IMR-90 (cell line): ENCODE measurements around the gene RABGEF1. TPM values are rescaled to one million over a fixed set of nuclear protein-coding genes. Genes with fewer than 3 reads are reported as not detected.

Source experiments
- ATAC-seq: fragments of 200-7000 bp; cut with Tn5 transposase; 2 replicates; pipeline ENCODE4 v1.9.1; 2020; ENCODE audit warnings: low read depth, mild to moderate bottlenecking, moderate library complexity
- BruUV-seq: library from RNA; stranded (reverse); fragments of 400-500 nt; replicated peaks from 2 replicates; lab custom pipeline; 2021; lab: Mats Ljungman, UMichigan
- CTCF ChIA-PET: fragments of 300-600 bp; formaldehyde crosslinking; extraction: SDS; loops from one replicate; lab custom pipeline; 2021; ENCODE audit warnings: antibody characterized with exemption; lab: Yijun Ruan, JAX
- POLR2A ChIA-PET: fragments of 300-600 bp; sonication (Branson Sonifier 250); formaldehyde crosslinking; loops from one replicate; lab custom pipeline; 2022; ENCODE audit warnings: antibody characterized with exemption; ENCODE audit not compliant: unreplicated experiment; lab: Charles Lee
- DNase-seq: peaks from one replicate; pipeline ENCODE4 v3.0.0; 2013
- H2AFZ ChIP-seq: replicated peaks from 2 replicates; pipeline ENCODE3; 2013; ENCODE audit warnings: low read length, mild to moderate bottlenecking; ENCODE audit not compliant: poor library complexity
- H2AK5ac ChIP-seq: 2 replicates; pipeline ENCODE4 v1.6.1; 2013; ENCODE audit warnings: low read depth, low read length, inconsistent platforms
- H2AK9ac ChIP-seq: replicated peaks from 2 replicates; pipeline ENCODE3; 2013; ENCODE audit warnings: mild to moderate bottlenecking, low read depth, low read length, moderate library complexity; ENCODE audit not compliant: poor library complexity
- H2BK120ac ChIP-seq: 2 replicates; pipeline ENCODE4 v1.6.1; 2013; ENCODE audit warnings: low read depth, low read length, inconsistent platforms
- H2BK15ac ChIP-seq: 3 replicates; pipeline ENCODE4 v1.6.1; 2013; ENCODE audit warnings: low read depth, low read length, inconsistent platforms
- H2BK20ac ChIP-seq: 2 replicates; pipeline ENCODE4 v1.6.1; 2013; ENCODE audit warnings: low read depth, mild to moderate bottlenecking, inconsistent platforms, low read length, moderate library complexity
- H2BK5ac ChIP-seq: 2 replicates; pipeline ENCODE4 v1.6.1; 2013; ENCODE audit warnings: mild to moderate bottlenecking, low read depth, low read length, inconsistent platforms; ENCODE audit not compliant: poor library complexity, severe bottlenecking
- H3K14ac ChIP-seq: replicated peaks from 2 replicates; pipeline ENCODE4 v1.6.1; 2013; ENCODE audit warnings: low read depth, low read length, inconsistent platforms
- H3K18ac ChIP-seq: 2 replicates; pipeline ENCODE4 v1.6.1; 2013; ENCODE audit warnings: low read depth, low read length, control low read depth
- H3K23ac ChIP-seq: 2 replicates; pipeline ENCODE4 v1.6.1; 2013; ENCODE audit warnings: low read depth, low read length, inconsistent platforms
- H3K27ac ChIP-seq: 2 replicates; pipeline ENCODE4 v1.5.1; 2013; ENCODE audit warnings: mild to moderate bottlenecking, control low read depth, low read length; ENCODE audit not compliant: insufficient read depth
- H3K27me3 ChIP-seq: 2 replicates; pipeline ENCODE4 v1.6.1; 2013; ENCODE audit warnings: low read length; ENCODE audit not compliant: control insufficient read depth, insufficient read depth
- H3K36me3 ChIP-seq: 2 replicates; pipeline ENCODE4 v1.6.1; 2013; ENCODE audit warnings: low read length, mixed read lengths; ENCODE audit not compliant: control insufficient read depth, insufficient read depth
- H3K4ac ChIP-seq: 2 replicates; pipeline ENCODE4 v1.6.1; 2013; ENCODE audit warnings: low read depth, low read length, inconsistent platforms
- H3K4me1 ChIP-seq: 2 replicates; pipeline ENCODE4 v1.6.1; 2013; ENCODE audit warnings: low read length, mixed read lengths; ENCODE audit not compliant: control insufficient read depth, insufficient read depth
- H3K4me2 ChIP-seq: 2 replicates; pipeline ENCODE4 v1.6.1; 2013; ENCODE audit warnings: low read depth, mild to moderate bottlenecking, control low read depth, low read length, moderate library complexity
- H3K4me3 ChIP-seq: 2 replicates; pipeline ENCODE4 v1.5.1; 2013; ENCODE audit warnings: low read depth, mild to moderate bottlenecking, control low read depth, low read length, moderate library complexity; ENCODE audit not compliant: insufficient read depth
- H3K56ac ChIP-seq: 2 replicates; pipeline ENCODE4 v1.6.1; 2013; ENCODE audit warnings: low read length, inconsistent platforms; ENCODE audit not compliant: insufficient read depth; ENCODE audit errors: extremely low read depth
- H3K79me1 ChIP-seq, 2 experiments: 2 replicates each; pipeline ENCODE4 v1.6.1; 2013; ENCODE audit warnings: low read length in 2 of 2, inconsistent platforms in 1 of 2, low read depth in 1 of 2
- H3K9ac ChIP-seq: 2 replicates; pipeline ENCODE4 v1.6.1; 2013; ENCODE audit warnings: low read depth, low read length, control low read depth
- H3K9me1 ChIP-seq: 2 replicates; pipeline ENCODE4 v1.6.1; 2013; ENCODE audit warnings: low read length, inconsistent platforms; ENCODE audit not compliant: insufficient read depth
- H3K9me3 ChIP-seq: 2 replicates; pipeline ENCODE4 v1.6.1; 2013; ENCODE audit warnings: low read length; ENCODE audit not compliant: control insufficient read depth, insufficient read depth
- H4K20me1 ChIP-seq: 2 replicates; pipeline ENCODE4 v1.6.1; 2013; ENCODE audit warnings: low read length, inconsistent platforms; ENCODE audit not compliant: insufficient read depth
- H4K5ac ChIP-seq: 2 replicates; pipeline ENCODE4 v1.6.1; 2013; ENCODE audit warnings: mild to moderate bottlenecking, low read depth, low read length, control low read depth
- H4K8ac ChIP-seq, 2 experiments: 2 replicates each; pipeline ENCODE4 v1.6.1; 2013; ENCODE audit warnings: low read depth in 2 of 2, low read length in 2 of 2, control low read depth in 1 of 2, inconsistent platforms in 1 of 2
- H4K91ac ChIP-seq: 2 replicates; pipeline ENCODE4 v1.6.1; 2013; ENCODE audit warnings: low read depth, low read length, inconsistent platforms; ENCODE audit not compliant: insufficient read depth
- BHLHE40 ChIP-seq: fragments of 150-350 bp; IDR thresholded peaks from 2 replicates; pipeline ENCODE4 v1.6.1; 2016; ENCODE audit warnings: mild to moderate bottlenecking, low read depth, low read length
- CEBPB ChIP-seq: IDR thresholded peaks from 2 replicates; pipeline ENCODE4 v1.6.1; 2012; ENCODE audit warnings: low read depth, low read length, improper control_type of control experiment
- CHD1 ChIP-seq: IDR thresholded peaks from 2 replicates; pipeline ENCODE4 v1.6.1; 2012; ENCODE audit warnings: low read depth, low read length, improper control_type of control experiment
- ELK1 ChIP-seq: fragments of 150-350 bp; IDR thresholded peaks from 2 replicates; pipeline ENCODE4 v1.6.1; 2016; ENCODE audit warnings: low read depth, mild to moderate bottlenecking, low read length, moderate library complexity, borderline replicate concordance
- MAFK ChIP-seq: IDR thresholded peaks from 2 replicates; pipeline ENCODE4 v1.6.1; 2012; ENCODE audit warnings: low read depth, low read length, improper control_type of control experiment
- MXI1 ChIP-seq: IDR thresholded peaks from 2 replicates; pipeline ENCODE4 v1.6.1; 2012; ENCODE audit warnings: low read depth, mild to moderate bottlenecking, low read length, moderate library complexity, borderline replicate concordance
- RAD21 ChIP-seq: IDR thresholded peaks from 2 replicates; pipeline ENCODE4 v1.6.1; 2012; ENCODE audit warnings: low read length, improper control_type of control experiment
- RCOR1 ChIP-seq: IDR thresholded peaks from 2 replicates; pipeline ENCODE4 v1.6.1; 2012; ENCODE audit warnings: mild to moderate bottlenecking, low read length, improper control_type of control experiment; ENCODE audit not compliant: insufficient replicate concordance
- RFX5 ChIP-seq: IDR thresholded peaks from 2 replicates; pipeline ENCODE4 v1.8.0; 2012; ENCODE audit warnings: low read depth, mild to moderate bottlenecking, low read length, moderate library complexity
- SMC3 ChIP-seq: fragments of 150-350 bp; IDR thresholded peaks from 2 replicates; pipeline ENCODE4 v1.6.1; 2016; ENCODE audit warnings: low read depth, mild to moderate bottlenecking, antibody characterized with exemption, low read length, moderate library complexity
- WGBS, 2 experiments: methylation state at CpG; one replicate each; pipeline versions ENCODE4 v1.1.5 to v1.1.7; 2013; ENCODE audit warnings: missing lambda C conversion rate in 2 of 2; ENCODE audit not compliant: insufficient read length in 1 of 2; ENCODE audit errors: extremely low coverage in 2 of 2; 5-methylcytosine and 5-hydroxymethylcytosine counted together
- dilution Hi-C: fragments of 300-500 bp; cut with HindIII; formaldehyde crosslinking; loops from one replicate; pipeline ENCODE4 v1.14.3; 2018; ENCODE audit warnings: low sequenced_read_pairs; ENCODE audit not compliant: unreplicated experiment
- in situ Hi-C: fragments of 300-500 bp; cut with MboI; formaldehyde crosslinking; loops from 3 replicates; pipeline ENCODE4 v1.14.3; 2019; ENCODE audit warnings: low sequenced_read_pairs, inconsistent platforms, mixed read lengths
- intact Hi-C: fragments of 100-400 bp; cut with micrococcal nuclease; formaldehyde crosslinking; loops from 2 replicates; pipeline ENCODE4 v1.10.0; 2022
- polyA plus RNA-seq, 3 experiments: library from polyadenylated mRNA; depleted of rRNA; stranded (reverse); fragments of >200 nt; gene quantifications; 2 replicates each; pipeline ENCODE4 v1.2.3, GENCODE V29; 2012; ENCODE audit warnings: low replicate concordance in 1 of 3
- total RNA-seq: library from RNA; depleted of rRNA; stranded (reverse); fragments of >200 nt; gene quantifications from 2 replicates; pipeline ENCODE4 v1.2.3, GENCODE V29; 2012
- TF ChIP-seq, protein P1 (sequence below): conservative IDR thresholded peaks from 2 replicates; pipeline ENCODE4 v1.5.1; 2012; ENCODE audit warnings: mild to moderate bottlenecking, low read depth, low read length, improper control_type of control experiment

RABGEF1 gene
- total and polyA plus RNA-seq, 2 of the 4 experiments (the other 2 are of a cell fraction): 34.9 to 56.6 TPM

DNA sequence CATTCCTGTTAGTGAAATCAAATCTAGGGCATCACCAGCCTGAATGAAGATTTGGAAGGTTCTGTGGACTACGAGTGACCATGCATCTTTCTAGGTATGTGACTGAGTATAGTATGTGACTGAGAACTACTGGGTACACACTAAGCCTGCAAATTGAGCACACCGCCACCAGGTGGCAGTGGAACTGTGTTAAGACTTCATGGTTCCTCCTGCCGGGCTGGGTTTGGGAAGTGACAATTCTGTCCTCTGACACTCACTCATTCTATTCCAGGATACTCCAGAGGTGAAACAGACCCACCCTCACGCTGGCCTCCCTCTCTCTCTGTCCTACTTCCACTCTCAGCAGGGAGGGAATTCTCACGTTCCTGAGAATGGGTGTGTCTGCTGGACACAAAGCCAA lies 96.5 kb downstream of the RABGEF1 start:
- no peak overlapping the region for H2BK120ac ChIP-seq
- no peak overlapping the region for H3K18ac ChIP-seq
- no peak overlapping the region for H3K9ac ChIP-seq
- H2AK9ac ChIP-seq: no peak overlapping the region
- TF ChIP-seq SMC3 (peak; percentile 30; the same call in 1 of the 2 replicates), RAD21 (peak; percentile 40), RCOR1 (no peak), ELK1 (no peak), CEBPB (no peak), MAFK (no peak), RFX5 (no peak), BHLHE40 (no peak), MXI1 (no peak), CHD1 (no peak)
- TF ChIP-seq, protein P1, sequence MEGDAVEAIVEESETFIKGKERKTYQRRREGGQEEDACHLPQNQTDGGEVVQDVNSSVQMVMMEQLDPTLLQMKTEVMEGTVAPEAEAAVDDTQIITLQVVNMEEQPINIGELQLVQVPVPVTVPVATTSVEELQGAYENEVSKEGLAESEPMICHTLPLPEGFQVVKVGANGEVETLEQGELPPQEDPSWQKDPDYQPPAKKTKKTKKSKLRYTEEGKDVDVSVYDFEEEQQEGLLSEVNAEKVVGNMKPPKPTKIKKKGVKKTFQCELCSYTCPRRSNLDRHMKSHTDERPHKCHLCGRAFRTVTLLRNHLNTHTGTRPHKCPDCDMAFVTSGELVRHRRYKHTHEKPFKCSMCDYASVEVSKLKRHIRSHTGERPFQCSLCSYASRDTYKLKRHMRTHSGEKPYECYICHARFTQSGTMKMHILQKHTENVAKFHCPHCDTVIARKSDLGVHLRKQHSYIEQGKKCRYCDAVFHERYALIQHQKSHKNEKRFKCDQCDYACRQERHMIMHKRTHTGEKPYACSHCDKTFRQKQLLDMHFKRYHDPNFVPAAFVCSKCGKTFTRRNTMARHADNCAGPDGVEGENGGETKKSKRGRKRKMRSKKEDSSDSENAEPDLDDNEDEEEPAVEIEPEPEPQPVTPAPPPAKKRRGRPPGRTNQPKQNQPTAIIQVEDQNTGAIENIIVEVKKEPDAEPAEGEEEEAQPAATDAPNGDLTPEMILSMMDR: peak; percentile 39
- H3K4me1 ChIP-seq: no peaks in the 10 kb centered on the region
- no peak overlapping the region for H2AFZ ChIP-seq
- no peak overlapping the region for H3K27ac ChIP-seq
- H3K27me3 ChIP-seq: no peaks in the 10 kb centered on the region
- H3K14ac ChIP-seq: no peak overlapping the region
- H4K5ac ChIP-seq: no peak overlapping the region
- H2AK5ac ChIP-seq: no peak overlapping the region
- no peak overlapping the region for H3K4ac ChIP-seq
- H2BK15ac ChIP-seq: no peak overlapping the region
- in situ Hi-C loops (no loop called here), dilution Hi-C loops (no loop called here), intact Hi-C loops (no loop called here)
- ATAC-seq (peak; percentile 62), DNase-seq (peak; percentile 34)
- H3K9me3 ChIP-seq: no peaks in the 10 kb centered on the region
- no CpG with 5 or more reads among the region's 5 CpGs for WGBS, 2 experiments
- no peak overlapping the region for H2BK20ac ChIP-seq
- no peak overlapping the region for H3K4me3 ChIP-seq
- no peak overlapping the region for H2BK5ac ChIP-seq
- no peak overlapping the region for H4K8ac ChIP-seq
- ChIA-PET CTCF (no interaction called here), POLR2A (no interaction called here)
- H3K4me2 ChIP-seq: no peak overlapping the region
- H3K36me3 ChIP-seq: no peaks in the 10 kb centered on the region
- no peaks in the 10 kb centered on the region for H3K79me1 ChIP-seq
- no peak overlapping the region for H3K23ac ChIP-seq
- BruUV-seq: no TSS peak
- H3K56ac ChIP-seq: no peak overlapping the region
- no peaks in the 10 kb centered on the region for H4K20me1 ChIP-seq
- no peak overlapping the region for H4K91ac ChIP-seq
- no peaks in the 10 kb centered on the region for H3K9me1 ChIP-seq
